Liver (tissue), 3 donors: ENCODE data around the gene ANXA6.

Experiments
- CTCF ChIP-seq: fragments of 150-350 bp; IDR thresholded peaks from 2 replicates; pipeline ENCODE4 v1.5.1; 2017; ENCODE audit warnings: improper control_type of control experiment, low read depth, low read length; ENCODE audit not compliant: missing input control
- GABPA ChIP-seq, 2 donors: IDR thresholded peaks in 1 of 2; conservative IDR thresholded peaks in 1 of 2; 2 replicates each; pipeline ENCODE4 v1.6.1; 2016; ENCODE audit warnings: antibody characterized with exemption in 2 of 2, mild to moderate bottlenecking in 1 of 2, moderate library complexity in 1 of 2
- RAD21 ChIP-seq, 2 donors: IDR thresholded peaks; 2 replicates each; pipeline ENCODE4 v1.6.1; 2016; ENCODE audit warnings: antibody characterized with exemption in 2 of 2, mild to moderate bottlenecking in 2 of 2
- SP1 ChIP-seq: IDR thresholded peaks from 2 replicates; pipeline ENCODE4 v1.6.1; 2018; ENCODE audit warnings: antibody characterized with exemption, mild to moderate bottlenecking
- YY1 ChIP-seq: IDR thresholded peaks from 2 replicates; pipeline ENCODE4 v1.6.1; 2016; ENCODE audit warnings: antibody characterized with exemption, mild to moderate bottlenecking
- TF ChIP-seq, protein P1 (sequence below): IDR thresholded peaks from 2 replicates; pipeline ENCODE4 v1.6.1; 2016; ENCODE audit warnings: antibody characterized with exemption
- TF ChIP-seq, protein P2 (sequence below): IDR thresholded peaks from 2 replicates; pipeline ENCODE4 v1.6.1; 2016; ENCODE audit warnings: antibody characterized with exemption
- donor health status: healthy.
- donor health status: healthy.

DNA sequence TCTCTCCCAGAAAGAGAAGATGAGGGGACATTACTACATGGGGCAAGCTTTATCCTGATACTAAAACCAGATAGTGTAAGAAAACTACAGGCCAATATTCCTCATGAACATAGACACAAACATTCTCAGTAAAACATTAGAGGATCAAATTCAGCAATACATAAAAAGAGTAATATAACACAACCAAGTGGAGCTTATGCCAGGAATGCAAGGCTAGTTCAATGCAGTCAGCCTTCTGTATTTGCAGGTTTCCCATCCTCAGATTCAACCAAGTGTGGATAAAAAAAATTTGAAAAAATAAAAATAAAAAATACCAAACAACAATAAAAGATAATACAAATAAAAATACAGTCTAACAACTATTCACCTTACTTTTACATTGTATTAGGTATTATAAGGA, 35.0 kb upstream of the ANXA6 start:
- TF ChIP-seq CTCF (no peak), RAD21 (IDR thresholded peaks at IDR 0.05) (no peak), YY1 (no peak), GABPA (IDR thresholded peaks at IDR 0.05 in 1 of 2, conservative IDR thresholded peaks at IDR 0.05 in 1 of 2) (no peak), SP1 (no peak)
- TF ChIP-seq, protein P1, sequence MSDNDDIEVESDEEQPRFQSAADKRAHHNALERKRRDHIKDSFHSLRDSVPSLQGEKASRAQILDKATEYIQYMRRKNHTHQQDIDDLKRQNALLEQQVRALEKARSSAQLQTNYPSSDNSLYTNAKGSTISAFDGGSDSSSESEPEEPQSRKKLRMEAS, result no peak
- TF ChIP-seq, protein P2, sequence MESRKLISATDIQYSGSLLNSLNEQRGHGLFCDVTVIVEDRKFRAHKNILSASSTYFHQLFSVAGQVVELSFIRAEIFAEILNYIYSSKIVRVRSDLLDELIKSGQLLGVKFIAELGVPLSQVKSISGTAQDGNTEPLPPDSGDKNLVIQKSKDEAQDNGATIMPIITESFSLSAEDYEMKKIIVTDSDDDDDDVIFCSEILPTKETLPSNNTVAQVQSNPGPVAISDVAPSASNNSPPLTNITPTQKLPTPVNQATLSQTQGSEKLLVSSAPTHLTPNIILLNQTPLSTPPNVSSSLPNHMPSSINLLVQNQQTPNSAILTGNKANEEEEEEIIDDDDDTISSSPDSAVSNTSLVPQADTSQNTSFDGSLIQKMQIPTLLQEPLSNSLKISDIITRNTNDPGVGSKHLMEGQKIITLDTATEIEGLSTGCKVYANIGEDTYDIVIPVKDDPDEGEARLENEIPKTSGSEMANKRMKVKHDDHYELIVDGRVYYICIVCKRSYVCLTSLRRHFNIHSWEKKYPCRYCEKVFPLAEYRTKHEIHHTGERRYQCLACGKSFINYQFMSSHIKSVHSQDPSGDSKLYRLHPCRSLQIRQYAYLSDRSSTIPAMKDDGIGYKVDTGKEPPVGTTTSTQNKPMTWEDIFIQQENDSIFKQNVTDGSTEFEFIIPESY, result no peak
